Bone marrow (tissue), 2 donors: ENCODE measurements around the gene DNAAF5.
"Not testable (repeated sequence)": the region's sequence is repeated elsewhere in the genome, so short reads cannot be mapped to it uniquely, and the experiment has no call there.

ENCODE experiments used
- DNase-seq, 2 donors: peaks; one replicate each; lab custom pipeline; 2025; lab: John Stamatoyannopoulos, UW

DNAAF5 gene

GRCh38 chr7:730501-731439 is 4.3 kb downstream of the DNAAF5 start:
- DNase-seq = no peak

GRCh38 chr7:731440-732085 is 5.1 kb downstream of the DNAAF5 start:
- DNase-seq = no peak

GRCh38 chr7:732094-732541 is 5.6 kb downstream of the DNAAF5 start:
- no peak for DNase-seq

- no peak for DNase-seq
These were observed 6.1 kb downstream of the DNAAF5 start for GRCh38 chr7:732556-732955.

- DNase-seq = no peak
These were observed 7.7 kb downstream of the DNAAF5 start for GRCh38 chr7:734214-734613.

GRCh38 chr7:734808-735207 is 8.3 kb downstream of the DNAAF5 start:
- DNase-seq = no peak

- DNase-seq = no peak
These were observed 11.7 kb downstream of the DNAAF5 start for GRCh38 chr7:738241-738640.

- no peak for DNase-seq
These were observed 12.4 kb downstream of the DNAAF5 start for GRCh38 chr7:738723-739454.

- DNase-seq = no peak
These were observed 13.0 kb downstream of the DNAAF5 start for GRCh38 chr7:739455-739982.

- DNase-seq = no peak
These were observed 13.8 kb downstream of the DNAAF5 start for GRCh38 chr7:739983-740942.

GRCh38 chr7:741191-741671 is 14.7 kb downstream of the DNAAF5 start:
- no peak for DNase-seq

- DNase-seq = no peak
These were observed 15.4 kb downstream of the DNAAF5 start for GRCh38 chr7:741850-742249.

GRCh38 chr7:742791-743190 is 16.3 kb downstream of the DNAAF5 start:
- DNase-seq = no peak

- not testable (repeated sequence) for DNase-seq
These were observed 17.0 kb downstream of the DNAAF5 start for GRCh38 chr7:743341-744127.

- DNase-seq = not testable (repeated sequence)
These were observed 17.6 kb downstream of the DNAAF5 start for GRCh38 chr7:744128-744520.

GRCh38 chr7:744854-745430 is 18.4 kb downstream of the DNAAF5 start:
- DNase-seq = no peak

GRCh38 chr7:745431-746154 is 19.1 kb downstream of the DNAAF5 start:
- DNase-seq = no peak

GRCh38 chr7:746155-747061 is 19.9 kb downstream of the DNAAF5 start:
- DNase-seq = no peak
